ENCODE results near the gene PIK3CG. TPM values are rescaled to one million over a fixed set of nuclear protein-coding genes. Genes with fewer than 3 reads are reported as not detected.

The PIK3CG gene
- polyA plus RNA-seq, 1 experiment, result 0.14 TPM

DNA sequence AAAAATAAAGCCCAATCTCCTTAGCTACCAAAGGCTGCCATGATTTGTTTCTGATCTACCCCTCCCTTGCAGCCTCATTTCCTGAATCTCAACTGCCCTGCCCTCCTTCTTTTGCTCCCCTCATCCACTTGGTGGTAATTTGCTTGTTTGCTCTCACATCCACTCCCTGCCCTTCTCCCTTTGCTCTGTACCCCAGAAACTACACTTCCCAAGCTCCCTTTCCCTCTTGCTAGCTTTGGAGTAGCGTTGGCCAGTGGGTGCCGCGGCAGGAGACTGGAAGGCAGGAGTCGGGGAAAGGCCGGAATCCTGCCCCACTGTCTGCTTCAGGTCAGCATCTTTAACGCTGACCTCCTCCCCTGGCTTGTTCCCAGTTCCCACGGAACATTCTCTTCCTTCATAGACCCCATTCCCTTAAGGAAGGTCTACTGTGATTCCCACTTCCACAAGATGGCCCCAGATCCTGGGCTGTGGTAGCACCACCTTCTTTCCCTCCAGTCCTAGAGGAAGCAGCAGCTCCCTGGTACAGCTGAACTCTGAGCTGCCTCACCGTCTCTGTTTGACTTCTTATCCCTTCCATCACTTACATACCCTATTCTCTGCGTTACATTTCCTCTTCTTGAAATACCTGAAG is 79.1 kb downstream of the PIK3CG start:
- no peak for TF ChIP-seq CTCF (IDR thresholded peaks at IDR 0.05; ENCODE audit: low read depth, low read length)
- POLR2A ChIA-PET, result no interaction called here
- no peak overlapping the region for H3K4me3 ChIP-seq (ENCODE audit: low read depth, low read length)
- DNase-seq (ENCODE audit: low read depth, low spot score), result no peak
- CTCF ChIA-PET, result interaction anchor here (1.6 to 9.6 kb wide), 2 partner anchors 14 to 206 kb away, joined by 3 to 271 read pairs; no protein-coding TSS in a partner anchor
- H3K27ac ChIP-seq (ENCODE audit: low read depth, low read length), result no peak overlapping the region
- peaks cover 5% of the 10 kb centered on the region for H3K27me3 ChIP-seq (ENCODE audit: control insufficient read depth, insufficient read depth, low read length)
- H3K9me3 ChIP-seq (ENCODE audit: control insufficient read depth, insufficient read depth, low read length), result no peaks in the 10 kb centered on the region

DNA sequence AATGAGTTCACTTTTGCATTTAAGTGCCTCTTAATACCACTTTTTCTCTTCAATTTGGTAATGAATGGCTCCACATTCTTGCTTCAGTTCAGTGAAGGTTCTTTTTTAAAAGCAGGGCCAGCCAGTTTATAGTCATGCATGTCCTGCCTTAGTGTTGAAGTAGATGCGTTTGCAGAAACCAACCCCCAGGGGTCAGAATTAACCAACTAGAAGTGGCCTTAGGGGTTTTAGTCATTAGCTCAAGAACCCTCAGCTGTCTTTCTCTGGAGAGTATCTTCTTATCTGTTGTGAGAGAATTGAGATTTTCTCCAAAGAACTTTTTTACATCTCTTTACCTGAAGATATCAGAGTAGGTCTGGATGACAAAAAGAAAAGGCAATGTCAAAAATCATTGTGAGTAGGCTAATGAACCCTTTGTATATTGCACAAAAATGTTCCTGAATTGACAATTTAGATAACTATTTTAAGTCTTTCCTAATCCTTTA is 82.2 kb downstream of the PIK3CG start:
- peak; percentile 85 for TF ChIP-seq CTCF (IDR thresholded peaks at IDR 0.05; ENCODE audit: low read depth, low read length)
- CTCF ChIA-PET, result interaction anchor here (0.5 to 9.6 kb wide), 29 partner anchors 9 to 771 kb away, joined by 3 to 271 read pairs (median 4); partner anchors contain the start of gene HBP1
- POLR2A ChIA-PET, result interaction anchor here (0.5 to 1.0 kb wide), 3 partner anchors 87 to 771 kb away, joined by 3 to 6 read pairs (median 3); no protein-coding TSS in a partner anchor
- no peak overlapping the region for H3K4me3 ChIP-seq (ENCODE audit: low read depth, low read length)
- no peaks in the 10 kb centered on the region for H3K9me3 ChIP-seq (ENCODE audit: control insufficient read depth, insufficient read depth, low read length)
- peak; percentile 69 for DNase-seq (ENCODE audit: low read depth, low spot score)
- H3K27me3 ChIP-seq (ENCODE audit: control insufficient read depth, insufficient read depth, low read length), result peaks cover 5% of the 10 kb centered on the region
- no peak overlapping the region for H3K27ac ChIP-seq (ENCODE audit: low read depth, low read length)

DNA sequence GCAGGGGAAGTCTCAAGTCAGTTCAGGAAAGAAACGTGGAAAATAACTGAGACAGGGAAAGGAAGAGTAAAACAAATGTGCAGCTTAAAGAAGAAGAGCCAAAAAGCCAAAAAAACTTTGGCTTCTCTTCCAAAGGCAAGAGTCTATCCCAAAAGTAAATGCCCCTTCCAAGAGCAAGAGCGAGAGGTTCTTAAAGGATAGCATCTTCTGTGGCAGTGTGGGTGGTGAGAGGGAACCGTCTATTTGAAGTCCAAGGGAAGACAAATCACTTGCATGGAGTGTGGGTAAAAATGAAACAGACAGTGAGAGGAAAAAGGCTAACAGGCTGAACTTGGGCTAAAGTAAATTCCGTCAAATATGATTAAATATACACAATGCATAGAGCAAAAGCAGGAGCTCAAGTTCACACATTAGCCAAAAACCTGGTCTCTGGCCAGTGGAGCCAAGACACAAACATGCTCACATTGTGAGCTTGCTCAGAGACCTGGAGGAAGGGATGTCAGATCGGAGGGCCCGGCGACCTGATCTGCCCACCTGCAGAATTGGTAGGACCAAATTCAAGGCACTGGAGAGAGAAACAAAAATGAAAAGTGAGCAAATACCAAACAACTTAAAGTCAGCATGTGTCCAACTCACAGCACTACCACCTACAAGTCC is 87.0 kb downstream of the PIK3CG start:
- no peak for DNase-seq (ENCODE audit: low read depth, low spot score)
- TF ChIP-seq CTCF (IDR thresholded peaks at IDR 0.05; ENCODE audit: low read depth, low read length), result no peak
- CTCF ChIA-PET, result interaction anchor here (9.6 kb wide), 1 partner anchor 198 kb away, joined by 271 read pairs; no protein-coding TSS in a partner anchor
- no peaks in the 10 kb centered on the region for H3K9me3 ChIP-seq (ENCODE audit: control insufficient read depth, insufficient read depth, low read length)
- H3K27me3 ChIP-seq (ENCODE audit: control insufficient read depth, insufficient read depth, low read length), result peaks cover 5% of the 10 kb centered on the region
- no peak overlapping the region for H3K27ac ChIP-seq (ENCODE audit: low read depth, low read length)
- POLR2A ChIA-PET, result no interaction called here
- H3K4me3 ChIP-seq (ENCODE audit: low read depth, low read length), result no peak overlapping the region

DNA sequence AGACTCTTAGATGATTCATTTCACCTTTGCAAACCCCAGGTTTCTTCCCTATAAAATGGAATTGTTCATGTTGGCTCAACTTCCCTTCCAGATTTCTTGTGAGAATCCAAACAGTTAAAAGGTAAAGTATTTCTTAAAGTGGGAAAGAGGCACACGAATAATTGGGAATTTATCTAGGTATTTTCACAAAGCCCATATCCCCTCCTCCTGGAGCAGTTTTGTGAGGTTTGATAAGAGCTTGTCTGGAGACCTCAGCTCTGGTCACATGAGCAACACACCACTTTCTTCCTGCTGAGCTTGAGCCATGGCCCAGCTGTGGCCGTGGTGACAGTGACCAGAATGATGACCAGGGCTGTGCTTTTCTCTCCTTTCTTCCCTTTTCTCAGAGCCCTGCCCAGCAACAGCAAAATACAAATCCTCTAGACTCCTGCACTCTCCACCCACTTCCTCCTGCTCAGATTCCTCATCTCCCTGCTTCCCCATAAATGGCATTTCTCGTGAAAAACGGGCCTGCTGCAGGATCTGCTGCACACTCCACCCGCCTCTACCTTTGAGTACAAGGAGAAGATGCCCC is 87.7 kb downstream of the PIK3CG start:
- H3K27me3 ChIP-seq (ENCODE audit: control insufficient read depth, insufficient read depth, low read length), result peaks cover 5% of the 10 kb centered on the region
- no peak overlapping the region for H3K4me3 ChIP-seq (ENCODE audit: low read depth, low read length)
- POLR2A ChIA-PET, result no interaction called here
- H3K27ac ChIP-seq (ENCODE audit: low read depth, low read length), result no peak overlapping the region
- CTCF ChIA-PET, result interaction anchor here (9.6 kb wide), 1 partner anchor 197 kb away, joined by 271 read pairs; no protein-coding TSS in a partner anchor
- H3K9me3 ChIP-seq (ENCODE audit: control insufficient read depth, insufficient read depth, low read length), result no peaks in the 10 kb centered on the region
- no peak for DNase-seq (ENCODE audit: low read depth, low spot score)
- no peak for TF ChIP-seq CTCF (IDR thresholded peaks at IDR 0.05; ENCODE audit: low read depth, low read length)
